Measurements from ENCODE around the gene DNAH1.

DNA sequence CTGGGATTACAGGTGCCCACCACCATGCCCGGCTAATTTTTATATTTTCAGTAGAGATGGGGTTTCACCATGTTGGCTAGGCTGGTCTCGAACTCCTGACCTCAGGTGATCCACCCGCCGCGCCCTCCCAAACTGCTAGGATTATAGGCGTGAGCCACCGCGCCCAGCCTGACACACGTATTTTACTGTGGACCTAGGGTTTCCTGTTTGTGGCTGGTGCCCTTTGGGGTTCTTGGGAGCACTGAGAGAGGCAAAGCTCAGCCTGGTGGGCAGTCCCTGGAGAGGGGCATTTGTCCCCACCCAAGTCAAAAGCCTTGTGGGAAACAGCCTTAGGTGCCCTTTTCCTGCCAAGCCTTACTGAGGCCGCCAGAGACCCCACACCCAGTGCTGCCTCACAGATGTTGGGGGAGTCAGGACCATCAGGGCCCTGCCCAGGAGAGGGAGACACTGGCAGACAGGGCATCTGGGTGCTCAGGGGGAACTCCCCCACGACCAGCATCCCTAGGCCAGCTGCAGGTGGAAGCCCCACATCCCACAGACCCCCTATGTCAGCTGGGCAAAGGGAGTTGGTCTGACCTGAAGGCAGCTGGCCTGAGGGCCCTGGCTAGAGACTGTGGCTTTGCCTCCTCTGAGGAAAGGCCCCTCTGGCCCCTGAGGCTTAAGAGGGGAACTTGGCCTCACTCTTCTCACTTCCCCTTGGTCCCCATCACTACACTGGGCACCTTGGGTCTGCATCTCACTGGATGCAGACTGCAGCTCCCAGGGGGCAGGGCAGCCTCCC lies 35.1 kb downstream of the DNAH1 start:
- TF ChIP-seq, protein P1, sequence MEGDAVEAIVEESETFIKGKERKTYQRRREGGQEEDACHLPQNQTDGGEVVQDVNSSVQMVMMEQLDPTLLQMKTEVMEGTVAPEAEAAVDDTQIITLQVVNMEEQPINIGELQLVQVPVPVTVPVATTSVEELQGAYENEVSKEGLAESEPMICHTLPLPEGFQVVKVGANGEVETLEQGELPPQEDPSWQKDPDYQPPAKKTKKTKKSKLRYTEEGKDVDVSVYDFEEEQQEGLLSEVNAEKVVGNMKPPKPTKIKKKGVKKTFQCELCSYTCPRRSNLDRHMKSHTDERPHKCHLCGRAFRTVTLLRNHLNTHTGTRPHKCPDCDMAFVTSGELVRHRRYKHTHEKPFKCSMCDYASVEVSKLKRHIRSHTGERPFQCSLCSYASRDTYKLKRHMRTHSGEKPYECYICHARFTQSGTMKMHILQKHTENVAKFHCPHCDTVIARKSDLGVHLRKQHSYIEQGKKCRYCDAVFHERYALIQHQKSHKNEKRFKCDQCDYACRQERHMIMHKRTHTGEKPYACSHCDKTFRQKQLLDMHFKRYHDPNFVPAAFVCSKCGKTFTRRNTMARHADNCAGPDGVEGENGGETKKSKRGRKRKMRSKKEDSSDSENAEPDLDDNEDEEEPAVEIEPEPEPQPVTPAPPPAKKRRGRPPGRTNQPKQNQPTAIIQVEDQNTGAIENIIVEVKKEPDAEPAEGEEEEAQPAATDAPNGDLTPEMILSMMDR (conservative IDR thresholded peaks at IDR 0.05; ENCODE audit: low read length) = no peak
- no peak for TF ChIP-seq EZH2phosphoT487 (IDR thresholded peaks at IDR 0.05; ENCODE audit: borderline replicate concordance, low read depth, low read length)
